NT2/D1 (cell line): ENCODE results near the gene LHFPL6.

ENCODE experiments used
- DNase-seq: peaks from one replicate; pipeline ENCODE4 v3.0.0-alpha.2; 2011; ENCODE audit warnings: low read depth, low spot score
- H3K27me3 ChIP-seq: 2 replicates; pipeline ENCODE4 v1.6.0; 2011; ENCODE audit warnings: mild to moderate bottlenecking; ENCODE audit not compliant: insufficient read length, insufficient read depth
- H3K36me3 ChIP-seq: 2 replicates; pipeline ENCODE4 v1.6.1; 2011; ENCODE audit warnings: mild to moderate bottlenecking, low read length, mixed read lengths; ENCODE audit not compliant: insufficient read depth, insufficient read length
- H3K4me1 ChIP-seq: 2 replicates; pipeline ENCODE4 v1.5.1; 2011; ENCODE audit not compliant: insufficient read depth, insufficient read length
- H3K4me3 ChIP-seq: 2 replicates; pipeline ENCODE4 v1.5.1; 2011; ENCODE audit warnings: low read depth; ENCODE audit not compliant: insufficient read length
- H3K9ac ChIP-seq: 2 replicates; pipeline ENCODE4 v1.6.0; 2011; ENCODE audit warnings: low read depth; ENCODE audit not compliant: insufficient read length
- H3K9me3 ChIP-seq: 2 replicates; pipeline ENCODE4 v1.5.1; 2011; ENCODE audit warnings: mild to moderate bottlenecking, low read length; ENCODE audit not compliant: insufficient read depth
- SUZ12 ChIP-seq: IDR thresholded peaks from 2 replicates; pipeline ENCODE4 v1.6.1; 2011; ENCODE audit not compliant: insufficient read length, insufficient read depth; ENCODE audit errors: extremely low read depth
- YY1 ChIP-seq: IDR thresholded peaks from 2 replicates; pipeline ENCODE4 v1.6.1; 2011; ENCODE audit not compliant: insufficient read length, insufficient read depth
- ZNF274 ChIP-seq: IDR thresholded peaks from 2 replicates; pipeline ENCODE4 v1.6.1; 2011; ENCODE audit warnings: mild to moderate bottlenecking, low read depth, low read length

The LHFPL6 gene

DNA sequence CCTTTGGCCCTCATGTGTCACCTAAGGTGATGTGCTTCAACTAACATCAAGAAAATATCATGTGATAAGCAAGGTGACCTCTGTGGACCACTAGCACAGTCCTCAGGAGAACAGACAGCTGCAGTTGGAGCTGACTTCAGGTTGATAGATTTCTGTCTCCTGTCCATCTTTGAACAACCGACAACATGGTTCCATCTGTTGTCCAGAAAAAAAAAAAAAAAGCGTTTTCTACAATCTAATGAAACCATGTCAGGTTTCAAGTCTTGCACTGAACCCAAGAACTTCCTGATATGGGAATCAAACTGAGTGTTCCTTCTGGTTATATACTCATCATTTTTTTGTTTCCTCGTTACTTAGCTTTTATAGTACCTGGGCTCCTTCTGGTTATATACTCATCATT lies 75.7 kb downstream of the LHFPL6 start:
- Histone ChIP-seq H3K9me3 (no peaks in the 10 kb centered on the region), H3K4me3 (no peak overlapping the region), H3K9ac (no peak overlapping the region)

DNA sequence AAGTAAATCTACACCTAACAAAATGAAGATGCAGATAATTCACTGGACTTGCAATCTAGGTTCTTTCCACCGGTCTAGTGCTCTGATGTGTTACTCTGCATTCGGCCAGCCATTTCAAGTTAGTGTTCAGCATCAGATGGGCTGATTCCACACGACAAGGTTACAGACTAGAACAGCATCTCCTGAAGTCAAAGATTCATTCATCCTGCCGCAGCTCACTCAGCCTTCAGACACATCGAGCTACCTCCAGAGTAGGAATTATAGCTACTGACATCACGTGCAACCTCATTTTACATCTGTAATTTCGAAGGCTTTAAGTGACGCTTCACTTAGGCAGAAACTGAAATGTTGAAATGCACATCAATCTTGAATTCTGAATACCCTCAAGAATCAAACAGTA lies 76.5 kb downstream of the LHFPL6 start:
- Histone ChIP-seq H3K27me3 (no peaks in the 10 kb centered on the region), H3K4me1 (no peaks in the 10 kb centered on the region), H3K9me3 (no peaks in the 10 kb centered on the region), H3K9ac (no peak overlapping the region), H3K36me3 (no peaks in the 10 kb centered on the region), H3K4me3 (no peak overlapping the region)
- TF ChIP-seq ZNF274 (no peak), SUZ12 (no peak), YY1 (no peak)
- no peak for DNase-seq

More for the DNA sequence above, 75.7 kb downstream of the LHFPL6 start:
- no peaks in the 10 kb centered on the region for H3K36me3 ChIP-seq
- no peaks in the 10 kb centered on the region for H3K4me1 ChIP-seq
- H3K27me3 ChIP-seq: no peaks in the 10 kb centered on the region
- no peak for TF ChIP-seq SUZ12
- no peak for TF ChIP-seq YY1
- no peak for TF ChIP-seq ZNF274
- DNase-seq: no peak

DNA sequence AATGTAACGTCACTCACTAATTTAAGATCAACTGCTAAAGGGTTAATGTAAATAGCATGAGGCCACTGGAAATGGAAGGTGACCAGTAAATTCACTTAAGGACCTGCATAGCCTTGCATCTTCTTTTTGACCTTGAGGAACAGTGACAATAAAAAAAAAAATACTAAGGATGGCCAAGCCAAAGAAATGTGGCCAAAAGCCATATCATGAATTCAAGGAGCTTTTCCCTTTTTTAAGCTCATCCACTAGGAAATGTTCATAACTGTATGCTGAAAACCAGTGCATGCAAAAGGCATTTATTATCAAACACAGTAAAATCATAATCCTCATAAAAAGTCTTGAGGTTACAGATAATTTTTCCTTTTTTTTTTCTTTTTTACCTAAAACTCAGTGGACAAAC lies 77.5 kb downstream of the LHFPL6 start:
- no peaks in the 10 kb centered on the region for H3K4me1 ChIP-seq
- no peaks in the 10 kb centered on the region for H3K27me3 ChIP-seq
- TF ChIP-seq ZNF274: no peak
- no peak for TF ChIP-seq YY1
- no peak for TF ChIP-seq SUZ12
- no peaks in the 10 kb centered on the region for H3K36me3 ChIP-seq
- H3K9me3 ChIP-seq: no peaks in the 10 kb centered on the region
- H3K9ac ChIP-seq: no peak overlapping the region
- no peak overlapping the region for H3K4me3 ChIP-seq
- DNase-seq: no peak

DNA sequence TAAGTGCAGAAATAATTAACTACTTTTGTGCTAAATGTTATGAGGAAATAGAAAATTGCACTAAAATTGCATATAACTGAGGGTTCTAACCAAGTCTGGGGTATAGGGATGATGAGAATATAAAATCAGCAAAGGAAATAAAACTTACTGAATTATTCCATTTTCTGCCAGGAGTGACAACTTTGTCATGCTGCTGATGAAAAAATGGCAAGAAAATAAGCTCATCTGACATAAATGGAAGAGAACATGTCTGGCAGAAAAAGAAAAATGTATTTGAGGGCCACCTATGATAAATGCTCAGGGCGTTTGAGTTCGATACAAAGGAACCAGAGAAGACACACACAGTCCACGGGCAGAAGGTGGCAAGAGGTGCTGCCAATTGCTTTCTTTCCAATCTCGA lies 78.2 kb downstream of the LHFPL6 start:
- TF ChIP-seq YY1: no peak
- TF ChIP-seq SUZ12: no peak
- no peak for TF ChIP-seq ZNF274
- DNase-seq: no peak
- H3K9ac ChIP-seq: no peak overlapping the region

DNA sequence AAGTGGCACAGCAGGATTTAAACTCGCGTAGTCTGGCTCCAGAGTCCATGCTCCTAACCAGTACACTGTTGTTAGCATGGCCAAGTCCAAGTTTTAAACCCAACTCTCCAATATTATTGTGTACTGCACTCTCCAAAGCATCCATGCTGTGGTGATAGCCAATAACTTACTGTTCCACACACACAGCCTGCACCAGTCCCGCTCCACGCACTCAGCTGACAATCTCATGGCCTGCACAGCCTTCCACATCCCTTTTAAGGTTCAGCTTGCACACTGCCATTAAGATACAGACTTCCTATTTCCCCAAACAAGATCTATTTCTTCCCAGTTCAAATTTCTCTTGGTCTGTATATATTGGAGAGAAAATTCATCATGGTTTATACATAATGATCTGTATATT lies 80.7 kb downstream of the LHFPL6 start:
- Histone ChIP-seq H3K27me3 (no peaks in the 10 kb centered on the region), H3K9me3 (no peaks in the 10 kb centered on the region), H3K36me3 (no peaks in the 10 kb centered on the region), H3K4me3 (no peak overlapping the region), H3K4me1 (no peaks in the 10 kb centered on the region), H3K9ac (no peak overlapping the region)
- TF ChIP-seq YY1: no peak
- no peak for TF ChIP-seq SUZ12
- TF ChIP-seq ZNF274: no peak
- no peak for DNase-seq

More for the DNA sequence above, 78.2 kb downstream of the LHFPL6 start:
- H3K4me3 ChIP-seq: no peak overlapping the region
- H3K9me3 ChIP-seq: no peaks in the 10 kb centered on the region
- no peaks in the 10 kb centered on the region for H3K27me3 ChIP-seq
- no peaks in the 10 kb centered on the region for H3K4me1 ChIP-seq
- H3K36me3 ChIP-seq: no peaks in the 10 kb centered on the region

DNA sequence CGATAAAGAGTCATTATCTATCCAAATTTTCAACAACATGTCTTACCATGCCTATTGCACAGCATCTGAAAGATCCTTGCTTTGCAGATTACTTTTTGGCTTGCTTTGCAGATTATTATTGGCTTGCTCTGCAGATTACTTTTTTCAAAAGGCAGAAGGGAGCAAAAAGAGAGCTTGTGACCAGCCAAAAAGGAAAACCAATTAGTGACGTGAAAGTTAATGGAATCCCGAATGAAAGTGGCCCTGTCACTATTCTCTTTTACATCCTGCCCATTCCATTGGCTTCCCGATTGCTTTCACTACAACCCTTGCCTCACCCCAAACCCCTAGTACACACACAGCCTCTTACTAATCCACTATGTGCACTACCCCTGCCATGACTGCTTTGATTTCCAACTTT lies 81.3 kb downstream of the LHFPL6 start:
- Histone ChIP-seq H3K9me3 (no peaks in the 10 kb centered on the region), H3K4me1 (no peaks in the 10 kb centered on the region), H3K4me3 (no peak overlapping the region), H3K9ac (no peak overlapping the region), H3K27me3 (no peaks in the 10 kb centered on the region), H3K36me3 (no peaks in the 10 kb centered on the region)
- no peak for TF ChIP-seq YY1
- TF ChIP-seq SUZ12: no peak
- no peak for TF ChIP-seq ZNF274
- DNase-seq: no peak

DNA sequence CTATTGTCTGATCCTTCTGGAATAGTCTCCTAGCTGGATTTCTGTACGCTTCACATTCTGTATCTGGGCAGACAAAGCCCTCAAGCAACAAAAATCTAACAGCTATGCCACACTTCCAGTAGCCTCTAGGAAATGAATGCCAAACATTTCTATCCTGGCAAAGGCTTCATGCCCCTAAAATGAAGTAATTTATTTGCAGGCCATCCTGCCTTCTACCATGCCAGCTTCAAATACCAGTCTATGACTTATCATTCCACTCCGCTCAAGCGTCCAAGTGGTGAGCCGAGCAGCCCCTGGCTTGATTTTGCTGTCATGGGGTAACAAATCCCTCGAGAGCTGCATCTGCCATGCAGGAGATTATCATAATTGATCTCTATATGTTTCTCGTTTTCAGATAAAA lies 86.9 kb downstream of the LHFPL6 start:
- TF ChIP-seq SUZ12: no peak
- TF ChIP-seq YY1: no peak
- TF ChIP-seq ZNF274: no peak
- no peaks in the 10 kb centered on the region for H3K9me3 ChIP-seq
- H3K36me3 ChIP-seq: no peaks in the 10 kb centered on the region
- H3K9ac ChIP-seq: no peak overlapping the region
- no peaks in the 10 kb centered on the region for H3K4me1 ChIP-seq
- H3K4me3 ChIP-seq: no peak overlapping the region
- H3K27me3 ChIP-seq: no peaks in the 10 kb centered on the region
- no peak for DNase-seq

DNA sequence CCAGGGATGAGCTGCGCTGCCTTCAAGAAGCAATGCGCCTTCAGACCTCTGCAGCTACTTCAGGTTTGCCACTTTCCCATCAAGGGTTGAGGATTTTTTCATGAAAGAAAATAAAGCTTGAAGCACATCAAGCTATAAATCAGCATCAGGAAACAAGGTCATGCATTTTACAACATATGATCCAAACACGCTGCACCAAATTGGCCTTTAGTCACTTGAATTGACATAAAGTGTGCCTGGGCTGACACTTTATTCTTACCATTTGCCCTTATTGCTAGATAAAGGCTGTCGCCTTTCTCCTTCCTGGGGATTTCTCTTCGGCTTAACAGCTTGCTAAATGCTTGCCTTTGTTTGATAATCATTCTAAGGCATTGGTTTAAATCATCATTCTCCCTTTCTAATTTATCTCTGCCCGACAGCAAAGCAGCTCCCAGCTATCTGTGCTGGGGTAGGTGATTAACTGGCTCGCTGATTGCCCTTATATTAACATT lies 87.7 kb downstream of the LHFPL6 start:
- Histone ChIP-seq H3K36me3 (no peaks in the 10 kb centered on the region), H3K27me3 (no peaks in the 10 kb centered on the region), H3K4me3 (no peak overlapping the region), H3K9me3 (no peaks in the 10 kb centered on the region), H3K9ac (no peak overlapping the region), H3K4me1 (no peaks in the 10 kb centered on the region)
- TF ChIP-seq ZNF274 (no peak), SUZ12 (no peak), YY1 (no peak)
- no peak for DNase-seq
